ENCODE data around the gene CDH4.

Gene CDH4

GRCh38 chr20:61693055-61693600 lies 441.1 kb downstream of the CDH4 start:
- no peak overlapping the region for H3K27ac ChIP-seq
- TF ChIP-seq ZFX (IDR thresholded peaks at IDR 0.05) (no peak), CTCF (conservative IDR thresholded peaks at IDR 0.05) (no peak)

GRCh38 chr20:61694682-61695081 lies 442.6 kb downstream of the CDH4 start:
- no peak overlapping the region for H3K27ac ChIP-seq
- TF ChIP-seq CTCF (conservative IDR thresholded peaks at IDR 0.05) = no peak
- TF ChIP-seq ZFX (IDR thresholded peaks at IDR 0.05) = no peak

- H3K27ac ChIP-seq = no peak overlapping the region
- TF ChIP-seq CTCF (conservative IDR thresholded peaks at IDR 0.05) = no peak
These were observed 443.7 kb downstream of the CDH4 start for GRCh38 chr20:61695741-61696140.

- no peak overlapping the region for H3K27ac ChIP-seq
- no peak for TF ChIP-seq ZFX (IDR thresholded peaks at IDR 0.05)
- TF ChIP-seq CTCF (conservative IDR thresholded peaks at IDR 0.05) = no peak
These were observed 444.2 kb downstream of the CDH4 start for GRCh38 chr20:61696181-61696735.

- TF ChIP-seq ZFX (IDR thresholded peaks at IDR 0.05) (no peak), CTCF (conservative IDR thresholded peaks at IDR 0.05) (no peak)
- H3K27ac ChIP-seq = no peak overlapping the region
These were observed 445.9 kb downstream of the CDH4 start for GRCh38 chr20:61697666-61698597.

- no peak for TF ChIP-seq ZFX (IDR thresholded peaks at IDR 0.05)
- no peak for TF ChIP-seq CTCF (conservative IDR thresholded peaks at IDR 0.05)
- H3K27ac ChIP-seq = no peak overlapping the region
These were observed 446.8 kb downstream of the CDH4 start for GRCh38 chr20:61698598-61699494.

Measured in C4-2B (cell line).